ENCODE data around the gene SH3TC1.

Gene SH3TC1

GRCh38 chr4:8198906-8199593 is at the start of gene SH3TC1:
SH3TC1 (plus strand) TSS chr4:8199290; CDS start chr4:8205195, 5,905 bp downstream.
- peak; percentile 70 for DNase-seq (ENCODE audit: low spot score)

GRCh38 chr4:8149664-8150063 is 49.4 kb upstream of the SH3TC1 start:
- no peak for DNase-seq (ENCODE audit: low spot score)

- no peak for DNase-seq (ENCODE audit: low spot score)
Measured at GRCh38 chr4:8150152-8151090, 48.7 kb upstream of the SH3TC1 start.

GRCh38 chr4:8151165-8151650 is 47.9 kb upstream of the SH3TC1 start:
- DNase-seq (ENCODE audit: low spot score), result no peak

- no peak for DNase-seq (ENCODE audit: low spot score)
Measured at GRCh38 chr4:8152090-8152864, 46.8 kb upstream of the SH3TC1 start.

GRCh38 chr4:8152865-8153257 is 46.2 kb upstream of the SH3TC1 start:
- no peak for DNase-seq (ENCODE audit: low spot score)

GRCh38 chr4:8153441-8153840 is 45.6 kb upstream of the SH3TC1 start:
- no peak for DNase-seq (ENCODE audit: low spot score)

GRCh38 chr4:8155048-8155447 is 44.0 kb upstream of the SH3TC1 start:
- DNase-seq (ENCODE audit: low spot score), result no peak

GRCh38 chr4:8155660-8156421 is 43.2 kb upstream of the SH3TC1 start:
- no peak for DNase-seq (ENCODE audit: low spot score)

- no peak for DNase-seq (ENCODE audit: low spot score)
Measured at GRCh38 chr4:8156617-8157016, 42.5 kb upstream of the SH3TC1 start.

GRCh38 chr4:8157496-8157895 is 41.6 kb upstream of the SH3TC1 start:
- DNase-seq (ENCODE audit: low spot score), result no peak

GRCh38 chr4:8157944-8158709 is 41.0 kb upstream of the SH3TC1 start:
- no peak for DNase-seq (ENCODE audit: low spot score)

GRCh38 chr4:8158710-8159536 is 40.2 kb upstream of the SH3TC1 start, which contains the start of gene ABLIM2:
ABLIM2 (minus strand) TSS chr4:8158813; CDS start chr4:8158689, 124 bp downstream.
- DNase-seq (ENCODE audit: low spot score), result peak; percentile 99

GRCh38 chr4:8159537-8160232 is 39.4 kb upstream of the SH3TC1 start:
- no peak for DNase-seq (ENCODE audit: low spot score)

- no peak for DNase-seq (ENCODE audit: low spot score)
Measured at GRCh38 chr4:8160233-8160560, 38.9 kb upstream of the SH3TC1 start.

- DNase-seq (ENCODE audit: low spot score), result no peak
Measured at GRCh38 chr4:8160572-8160971, 38.5 kb upstream of the SH3TC1 start.

GRCh38 chr4:8162625-8163024 is 36.5 kb upstream of the SH3TC1 start:
- DNase-seq (ENCODE audit: low spot score), result no peak

- DNase-seq (ENCODE audit: low spot score), result no peak
Measured at GRCh38 chr4:8163026-8163425, 36.1 kb upstream of the SH3TC1 start.
